Fibroblast of lung (primary cell): ENCODE measurements around the gene AQP1.

Experiments used
- EZH2 ChIP-seq: IDR thresholded peaks from 2 replicates; pipeline ENCODE4 v1.5.1; 2012; ENCODE audit warnings: low read length, control low read depth, mild to moderate bottlenecking; ENCODE audit errors: missing control alignments
- TF ChIP-seq, protein P1 (sequence below), 2 donors: IDR thresholded peaks in 1 of 2; conservative IDR thresholded peaks in 1 of 2; 1 replicate in 1 of 2; 2 replicates in 1 of 2; pipeline ENCODE4 v1.5.1; 2011 to 2012; ENCODE audit warnings: low read length in 2 of 2, control low read depth in 1 of 2, inconsistent platforms in 1 of 2, low read depth in 1 of 2, mild to moderate bottlenecking in 1 of 2

- TF ChIP-seq, protein P1, sequence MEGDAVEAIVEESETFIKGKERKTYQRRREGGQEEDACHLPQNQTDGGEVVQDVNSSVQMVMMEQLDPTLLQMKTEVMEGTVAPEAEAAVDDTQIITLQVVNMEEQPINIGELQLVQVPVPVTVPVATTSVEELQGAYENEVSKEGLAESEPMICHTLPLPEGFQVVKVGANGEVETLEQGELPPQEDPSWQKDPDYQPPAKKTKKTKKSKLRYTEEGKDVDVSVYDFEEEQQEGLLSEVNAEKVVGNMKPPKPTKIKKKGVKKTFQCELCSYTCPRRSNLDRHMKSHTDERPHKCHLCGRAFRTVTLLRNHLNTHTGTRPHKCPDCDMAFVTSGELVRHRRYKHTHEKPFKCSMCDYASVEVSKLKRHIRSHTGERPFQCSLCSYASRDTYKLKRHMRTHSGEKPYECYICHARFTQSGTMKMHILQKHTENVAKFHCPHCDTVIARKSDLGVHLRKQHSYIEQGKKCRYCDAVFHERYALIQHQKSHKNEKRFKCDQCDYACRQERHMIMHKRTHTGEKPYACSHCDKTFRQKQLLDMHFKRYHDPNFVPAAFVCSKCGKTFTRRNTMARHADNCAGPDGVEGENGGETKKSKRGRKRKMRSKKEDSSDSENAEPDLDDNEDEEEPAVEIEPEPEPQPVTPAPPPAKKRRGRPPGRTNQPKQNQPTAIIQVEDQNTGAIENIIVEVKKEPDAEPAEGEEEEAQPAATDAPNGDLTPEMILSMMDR (conservative IDR thresholded peaks at IDR 0.05 in 1 of 2, IDR thresholded peaks at IDR 0.05 in 1 of 2; ENCODE audit: low read depth in 1 of 2, low read length in 2 of 2) = no peak
- no peak for TF ChIP-seq EZH2
Measured at GRCh38 chr7:30911133-30911532, 520 bp upstream of the AQP1 start.
